Activated CD4-positive, CD25-positive, alpha-beta regulatory T cell (primary cell): ENCODE results near the gene KCTD1.

Experiments used
- DNase-seq, 4 experiments: peaks; one replicate each; lab custom pipeline; 2025; lab: John Stamatoyannopoulos, UW

Gene KCTD1

GRCh38 chr18:26424428-26425147 is 123.8 kb downstream of the KCTD1 start:
- no peak for DNase-seq

DNA sequence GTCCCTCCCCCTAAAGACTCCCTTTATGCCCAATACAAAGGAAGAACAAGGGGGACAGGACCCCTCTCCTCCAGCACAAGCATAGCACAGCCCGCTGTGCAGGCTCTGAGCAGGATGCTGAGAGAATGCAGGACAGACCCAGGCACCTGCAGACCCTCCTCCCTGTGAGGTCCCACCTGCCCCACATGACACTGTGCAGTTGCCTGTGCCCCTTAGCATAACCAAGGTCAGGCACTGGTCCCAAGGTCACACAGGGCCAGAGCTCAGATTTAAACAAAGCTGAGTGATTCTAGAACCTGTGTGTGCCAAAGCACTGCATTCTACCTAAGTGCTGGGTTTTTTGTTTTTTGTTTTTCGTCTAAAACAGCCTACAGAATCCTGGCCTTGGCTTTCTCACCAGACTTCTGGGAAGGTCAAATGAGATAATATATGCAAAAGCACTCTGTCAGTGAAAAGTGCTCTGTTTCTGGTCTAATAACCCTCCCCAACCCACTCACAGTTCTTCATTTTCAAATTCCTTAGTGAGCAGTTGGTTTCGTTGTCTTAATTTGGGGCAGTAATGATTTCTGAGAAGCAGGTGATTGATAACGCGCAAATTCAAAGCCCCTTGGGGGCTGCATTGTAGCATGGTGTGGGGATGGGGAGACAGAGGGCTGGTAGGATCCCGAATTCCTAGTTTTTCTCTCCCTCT is 125.7 kb downstream of the KCTD1 start:
- no peak for DNase-seq

DNA sequence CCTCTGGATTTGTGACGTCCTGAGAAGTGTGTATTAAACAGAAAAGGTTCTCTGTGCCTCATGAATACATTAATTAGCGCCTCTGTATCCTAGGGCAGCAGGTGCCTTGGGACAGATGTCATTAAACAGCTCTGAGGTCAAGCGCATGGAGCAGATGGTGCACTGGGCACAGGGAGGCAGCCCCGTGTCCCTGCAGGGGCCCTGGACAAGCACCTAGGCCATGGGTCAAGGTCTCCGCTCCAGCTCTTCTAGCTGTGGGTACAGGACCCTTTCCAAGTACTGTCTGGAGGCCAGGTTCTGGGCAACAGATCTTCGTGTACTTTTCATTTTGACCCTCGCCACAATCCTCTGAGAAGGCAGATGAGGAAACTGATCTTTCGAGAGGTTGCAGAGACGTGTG is 126.4 kb downstream of the KCTD1 start:
- DNase-seq: no peak

GRCh38 chr18:26421503-26421902 is 126.8 kb downstream of the KCTD1 start:
- DNase-seq: no peak

- no peak for DNase-seq
Observed at GRCh38 chr18:26419746-26420145, 128.6 kb downstream of the KCTD1 start.

- no peak for DNase-seq
Observed at GRCh38 chr18:26418225-26418624, 130.1 kb downstream of the KCTD1 start.

DNA sequence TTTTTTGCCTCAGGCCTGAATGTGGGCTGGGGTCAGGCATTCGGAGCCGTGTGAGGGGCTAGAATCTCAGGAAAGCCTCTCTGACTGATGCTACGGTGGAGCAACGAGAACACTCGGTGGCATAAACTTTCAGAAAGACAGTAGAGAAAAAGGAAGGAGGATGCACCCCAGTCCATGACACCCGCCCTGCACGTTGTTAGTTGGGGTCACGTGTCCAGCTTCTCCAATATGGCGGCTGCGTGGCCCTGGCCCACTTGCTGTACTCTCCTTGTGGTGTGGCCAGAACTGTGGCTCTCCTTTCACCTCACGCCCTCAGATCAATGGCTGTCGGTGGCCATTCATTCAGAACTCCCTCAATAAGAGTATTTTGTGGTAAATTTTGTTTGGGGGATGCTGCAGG is 131.2 kb downstream of the KCTD1 start:
- DNase-seq: no peak

GRCh38 chr18:26416652-26417150 is 131.7 kb downstream of the KCTD1 start:
- DNase-seq: no peak

DNA sequence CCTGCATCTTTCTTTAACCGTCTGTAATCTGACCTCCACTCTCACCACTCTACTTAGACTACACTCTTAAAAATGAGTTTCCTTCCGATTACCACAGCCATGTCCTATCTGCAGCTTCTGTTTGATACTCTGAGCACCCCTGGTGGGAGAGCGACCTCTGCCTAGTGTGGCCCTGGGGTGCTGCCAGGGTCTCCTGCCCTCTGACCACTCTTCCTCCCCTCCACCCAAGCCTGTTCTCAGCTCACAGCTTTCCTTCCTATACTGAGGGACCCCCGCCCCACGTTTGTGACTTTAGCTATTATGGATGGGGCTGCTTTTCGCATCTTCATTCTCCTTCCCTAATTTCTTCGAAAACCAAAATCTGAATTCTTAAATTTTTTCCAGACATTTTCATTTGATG is 132.7 kb downstream of the KCTD1 start:
- no peak for DNase-seq

- no peak for DNase-seq
Observed at GRCh38 chr18:26414901-26415440, 133.4 kb downstream of the KCTD1 start.

- no peak for DNase-seq
Observed at GRCh38 chr18:26409091-26409490, 139.3 kb downstream of the KCTD1 start.

DNA sequence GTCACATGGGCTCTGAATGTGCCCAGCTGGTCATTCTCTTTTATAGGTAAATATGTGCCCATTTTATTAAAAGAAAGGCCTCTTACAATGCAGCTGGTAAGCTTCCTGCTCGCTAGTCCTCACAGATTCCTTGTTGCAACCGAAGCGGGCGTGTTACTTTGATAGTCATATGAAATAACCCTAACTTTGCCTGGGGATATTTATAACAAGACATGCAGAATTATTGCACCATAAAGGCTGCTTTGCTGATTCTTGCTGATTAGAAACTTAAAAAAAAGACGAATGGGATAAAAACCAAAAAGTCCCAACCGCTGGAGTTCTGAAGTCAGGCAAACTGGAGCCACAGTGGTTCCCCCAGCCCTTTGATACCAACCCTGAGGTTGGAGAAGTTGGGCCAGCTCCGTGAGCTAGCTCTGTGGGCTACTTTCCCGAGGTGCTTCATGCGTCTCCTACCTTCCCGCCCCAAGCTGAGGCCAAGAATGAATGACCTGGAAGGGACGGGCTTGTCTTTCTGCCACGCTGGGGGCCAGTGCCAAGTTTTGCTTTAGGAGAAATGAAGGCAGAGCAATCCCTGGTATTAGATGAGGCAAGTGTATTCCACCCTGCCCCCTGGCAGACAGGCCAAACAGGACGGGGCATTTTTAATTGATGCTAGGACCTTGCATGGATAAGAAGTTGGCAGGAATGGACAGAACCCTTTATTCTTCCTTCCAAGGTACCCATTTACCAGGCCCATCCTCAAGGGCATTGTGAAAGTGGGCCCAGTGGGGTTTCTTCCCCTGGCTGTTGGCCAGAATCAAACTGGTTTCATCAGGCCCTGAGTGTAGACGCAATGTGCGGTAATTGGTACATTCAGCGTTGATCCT is 140.4 kb downstream of the KCTD1 start:
- no peak for DNase-seq

- DNase-seq: no peak
Observed at GRCh38 chr18:26406854-26407517, 141.4 kb downstream of the KCTD1 start.

DNA sequence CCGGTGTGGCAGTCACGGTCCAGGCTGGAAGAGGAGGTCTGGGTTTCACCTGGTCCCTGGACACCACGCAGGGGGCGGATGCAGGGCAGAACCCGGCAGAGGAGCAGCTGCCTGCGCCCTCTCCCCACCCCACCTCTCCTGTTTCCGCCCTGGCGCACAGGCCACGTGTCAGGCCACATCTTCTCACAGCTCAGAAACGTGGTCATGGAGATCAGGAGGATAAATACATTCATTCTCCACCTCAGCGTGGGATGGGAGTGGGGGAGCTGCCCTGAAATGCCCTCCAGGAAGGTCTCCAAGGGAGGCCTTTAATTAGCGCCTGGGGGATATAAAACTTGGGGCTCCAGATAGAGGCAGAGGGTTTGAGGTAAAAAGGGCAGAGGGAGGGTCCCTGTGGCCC is 142.0 kb downstream of the KCTD1 start:
- DNase-seq: no peak

DNA sequence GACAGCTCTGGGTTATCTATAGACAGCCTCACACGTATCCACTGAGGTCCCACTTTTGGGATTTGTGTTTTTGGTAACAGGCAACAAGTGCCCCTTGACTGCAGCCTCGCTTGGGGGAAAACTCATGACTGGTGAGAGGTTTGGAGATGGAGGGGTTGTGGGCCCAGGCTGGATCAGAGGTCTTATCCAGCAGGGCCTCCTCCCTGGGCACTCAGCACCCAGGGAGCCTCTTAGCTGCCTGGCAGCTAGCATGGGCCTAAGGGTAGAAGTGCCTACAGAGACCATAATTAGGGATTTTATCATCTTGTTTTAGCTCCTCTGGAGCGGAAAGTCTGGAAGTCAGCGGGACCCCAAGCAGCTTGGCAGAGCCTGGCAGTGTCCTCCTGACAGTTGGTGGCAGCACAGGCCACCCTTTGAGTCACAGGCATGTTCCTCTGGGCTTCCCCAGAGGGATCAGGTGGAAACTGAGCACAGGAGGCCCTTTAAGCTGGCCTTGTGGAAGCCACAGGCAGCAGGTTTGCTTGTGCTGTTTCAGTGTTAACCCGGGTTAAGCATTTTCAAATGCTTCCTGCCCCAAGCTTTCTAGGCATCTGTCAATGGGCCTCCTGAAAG is 143.1 kb downstream of the KCTD1 start:
- no peak for DNase-seq
